Measurements from ENCODE around the gene CAPG.
"Not testable (repeated sequence)": the region's sequence is repeated elsewhere in the genome, so short reads cannot be mapped to it uniquely, and the experiment has no call there.

Gene CAPG

DNA sequence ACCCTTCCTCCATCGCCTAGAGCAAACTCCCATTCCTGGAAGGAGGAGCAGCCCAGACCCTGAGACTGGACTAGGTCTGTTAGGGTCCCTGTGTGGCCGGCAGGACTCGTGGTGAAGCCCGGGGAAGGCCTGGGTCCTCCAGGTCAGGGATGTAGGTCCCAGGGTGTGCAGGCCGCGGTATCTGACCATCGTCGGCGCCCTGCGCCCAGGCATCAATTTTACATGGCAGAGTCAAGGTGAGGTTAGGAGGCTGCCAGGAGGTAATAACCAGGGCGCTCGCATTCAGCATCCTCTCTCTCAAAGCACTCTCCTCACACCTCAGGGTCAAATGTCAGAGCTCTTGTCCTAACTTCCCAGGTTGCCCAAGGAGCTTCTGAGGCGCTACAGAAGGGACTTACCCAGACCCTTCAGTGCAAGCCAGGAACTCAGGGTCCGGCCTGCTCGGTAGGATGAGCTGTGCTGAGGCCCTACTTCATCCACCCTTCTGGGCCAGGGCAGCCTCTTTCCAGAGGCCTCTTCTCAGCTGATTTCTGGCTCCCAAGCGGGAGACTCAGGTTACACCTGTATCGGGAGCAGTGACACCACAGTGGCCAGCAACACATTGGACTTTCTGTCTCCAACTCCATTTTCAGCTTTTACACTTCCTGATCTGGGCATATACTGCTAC lies 9.0 kb upstream of the CAPG start:
- no peak for FAIRE-seq

GRCh38 chr2:85418132-85419008 lies 8.2 kb upstream of the CAPG start, which contains the start of gene SH2D6:
SH2D6 (plus strand) TSS chr2:85418714; CDS start chr2:85429466, 10,752 bp downstream.
- no peak for FAIRE-seq

DNA sequence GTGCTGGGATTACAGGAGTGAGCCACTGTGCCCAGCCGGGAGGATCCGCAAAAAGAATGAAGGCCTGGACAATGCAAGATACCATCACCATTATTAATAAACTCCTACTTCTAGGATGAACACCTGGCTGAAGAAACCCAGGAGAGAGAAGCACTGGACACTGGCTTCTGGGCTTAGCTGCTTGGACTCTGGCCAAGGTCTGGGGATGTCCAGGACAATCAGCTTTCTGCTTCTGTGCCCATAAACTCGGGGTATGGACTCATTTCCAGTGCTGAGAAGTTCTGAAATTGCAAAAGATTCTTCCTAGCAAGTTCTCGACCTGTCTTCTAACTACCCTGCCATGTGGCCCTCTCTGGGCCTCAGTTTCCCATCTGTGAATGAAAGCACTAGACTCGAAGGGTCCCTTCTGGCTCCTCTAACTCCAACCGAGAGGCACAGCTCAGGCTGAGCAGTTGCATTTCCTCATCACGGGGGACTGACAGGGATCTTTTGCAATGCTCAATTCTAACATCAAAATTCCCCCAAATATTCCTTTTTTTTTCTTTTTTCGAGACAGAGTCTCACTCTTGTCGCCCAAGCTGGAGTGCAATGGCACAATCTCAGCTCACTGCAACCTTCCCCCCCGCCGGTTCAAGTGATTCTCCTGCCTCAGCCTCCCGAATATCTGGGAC lies 5.9 kb upstream of the CAPG start:
- no peak for FAIRE-seq

DNA sequence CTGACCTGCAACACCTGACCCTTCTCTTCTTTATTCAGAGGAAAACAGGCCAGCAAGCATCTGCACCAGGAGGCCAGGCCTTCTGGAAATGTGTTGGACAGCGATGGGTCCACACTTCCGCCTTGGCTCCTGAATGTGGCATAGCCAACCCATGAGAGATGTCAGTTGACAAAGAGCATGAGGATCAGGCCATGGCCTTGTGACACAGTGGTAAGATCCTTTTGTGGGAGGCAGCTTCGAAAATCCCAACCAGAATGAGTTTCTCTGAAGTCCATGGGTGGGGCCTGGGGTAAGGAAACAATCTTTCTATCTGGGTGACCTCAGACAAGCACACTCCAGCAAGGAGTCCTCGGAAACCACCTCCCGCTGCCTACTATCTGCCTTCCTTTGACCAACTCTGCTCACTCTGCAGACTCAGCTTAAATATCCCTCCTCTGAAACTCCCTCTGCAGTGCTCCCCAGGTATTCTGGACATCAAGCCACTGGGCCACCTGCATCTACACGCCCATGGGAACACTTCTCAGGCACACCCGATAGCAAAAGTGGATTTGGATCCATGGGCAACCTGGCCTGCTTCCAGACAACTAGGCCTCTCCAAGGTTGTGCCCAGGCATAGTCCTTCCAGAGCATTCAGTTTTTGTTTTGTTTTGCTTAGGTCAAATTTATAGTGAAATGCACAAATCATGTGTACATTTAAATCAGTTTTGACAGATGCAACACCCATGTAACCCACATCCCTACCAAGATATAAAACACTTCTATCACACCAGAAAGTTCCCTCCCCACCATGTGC lies 4.8 kb upstream of the CAPG start:
- no peak for FAIRE-seq

GRCh38 chr2:85414421-85414759 lies 4.2 kb upstream of the CAPG start:
- not testable (repeated sequence) for FAIRE-seq

DNA sequence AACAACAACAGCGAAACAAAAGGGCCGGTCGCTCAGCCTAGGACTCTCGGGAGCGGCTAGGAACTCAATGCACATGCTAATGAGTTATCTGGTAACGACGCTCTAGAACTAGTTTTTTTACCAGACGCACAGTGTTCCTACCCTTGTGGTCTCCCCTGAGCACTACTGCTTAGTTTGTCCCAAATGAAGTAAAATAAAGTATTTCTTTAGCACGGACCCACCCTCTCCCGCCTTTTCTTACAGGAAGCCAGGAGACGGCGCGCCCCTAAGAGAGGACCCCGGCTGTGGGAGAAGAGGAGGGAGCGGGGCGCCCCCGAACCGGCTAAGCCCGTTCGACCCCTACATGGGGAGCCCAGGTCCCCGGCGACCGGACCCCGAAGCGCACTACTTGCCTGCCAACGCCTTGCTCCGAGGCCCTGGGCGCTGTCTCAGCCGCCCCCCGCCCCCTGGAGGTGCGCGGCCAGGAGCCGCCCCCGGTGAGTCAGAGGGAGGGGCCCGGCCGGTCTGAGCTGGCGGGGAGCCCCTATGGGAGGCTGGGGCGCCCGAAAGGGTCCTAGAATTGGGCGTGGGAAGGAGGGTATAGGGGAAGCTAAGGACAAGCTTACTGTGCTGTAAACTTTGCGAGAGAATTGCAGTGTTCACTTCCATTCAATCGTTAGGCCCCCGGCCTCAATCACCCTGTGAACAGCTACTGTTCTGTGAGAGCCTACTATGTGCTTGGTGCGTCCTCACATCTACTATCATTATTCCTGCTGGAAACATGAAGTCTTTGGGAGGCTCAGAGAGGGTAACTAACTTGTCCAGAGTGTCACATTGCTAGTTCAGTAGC lies 3.6 kb upstream of the CAPG start:
- no peak for FAIRE-seq

DNA sequence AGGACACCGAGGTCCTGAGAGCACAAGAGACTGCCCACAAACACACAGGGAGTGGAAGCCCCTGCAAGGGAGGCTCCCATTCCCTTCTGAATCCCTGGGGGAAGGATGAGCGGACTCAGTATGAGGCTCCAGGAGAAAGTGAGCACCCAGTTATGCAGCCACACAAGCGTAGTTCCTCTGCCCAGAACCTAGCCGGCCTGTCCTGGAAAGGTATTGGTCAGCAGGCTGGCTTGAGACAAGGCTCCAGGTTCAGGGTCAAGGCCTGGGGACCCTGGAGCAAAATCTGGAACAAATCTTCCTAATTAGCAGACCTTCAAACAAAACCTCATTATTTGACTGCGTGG lies 1.2 kb upstream of the CAPG start:
- no peak for FAIRE-seq

- FAIRE-seq: no peak
Measured at GRCh38 chr2:85410584-85411404, 628 bp upstream of the CAPG start.

DNA sequence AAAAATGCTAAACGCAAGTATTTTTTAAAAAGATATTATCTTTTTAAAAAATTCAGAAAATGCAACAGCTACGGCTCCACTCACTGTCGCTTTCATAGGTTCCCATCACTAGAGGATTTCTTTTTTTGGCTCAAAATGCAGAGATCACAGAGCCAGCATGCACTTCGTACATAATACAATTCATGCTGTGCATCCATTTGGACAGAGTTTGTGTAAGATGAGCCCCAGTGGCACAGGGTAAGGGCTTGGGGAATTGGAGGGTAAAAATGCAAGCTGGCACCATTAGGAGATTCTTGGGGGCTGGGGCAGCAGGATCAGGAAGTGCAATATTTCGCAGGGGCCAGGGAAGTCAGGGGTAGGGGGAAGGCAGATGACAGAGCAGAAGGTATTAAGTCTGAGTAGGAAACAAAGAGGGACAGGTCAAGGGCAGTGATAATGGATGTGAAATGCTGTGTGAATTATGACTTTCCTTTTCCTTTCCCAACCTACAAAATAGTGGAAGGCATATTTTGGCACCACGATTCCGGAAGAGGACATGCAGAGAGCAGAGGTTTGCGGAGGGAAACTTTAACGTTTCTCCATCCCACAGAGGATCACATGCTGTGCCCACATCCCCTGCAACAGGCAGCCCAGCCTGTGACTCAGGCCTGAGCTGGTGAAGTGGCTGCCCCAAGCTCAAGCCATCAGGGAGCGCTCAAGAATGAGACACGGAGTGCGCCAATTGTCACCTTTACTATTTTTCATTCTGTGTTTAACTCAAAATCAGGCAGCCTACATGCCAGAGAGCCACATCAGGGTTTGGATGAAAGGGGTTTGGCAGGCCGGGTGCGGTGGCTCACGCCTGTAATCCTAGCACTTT lies 4.7 kb downstream of the CAPG start:
- FAIRE-seq: no peak

- FAIRE-seq: no peak
Measured at GRCh38 chr2:85401844-85402243, 8.3 kb downstream of the CAPG start.

GRCh38 chr2:85401464-85401805 lies 8.7 kb downstream of the CAPG start:
- no peak for FAIRE-seq

GRCh38 chr2:85400541-85401463 lies 9.4 kb downstream of the CAPG start:
- FAIRE-seq: no peak

- FAIRE-seq: no peak
Measured at GRCh38 chr2:85400023-85400422, 10.1 kb downstream of the CAPG start.

- no peak for FAIRE-seq
Measured at GRCh38 chr2:85399183-85399455, 11.0 kb downstream of the CAPG start.

- no peak for FAIRE-seq
Measured at GRCh38 chr2:85398426-85399182, 11.6 kb downstream of the CAPG start.

DNA sequence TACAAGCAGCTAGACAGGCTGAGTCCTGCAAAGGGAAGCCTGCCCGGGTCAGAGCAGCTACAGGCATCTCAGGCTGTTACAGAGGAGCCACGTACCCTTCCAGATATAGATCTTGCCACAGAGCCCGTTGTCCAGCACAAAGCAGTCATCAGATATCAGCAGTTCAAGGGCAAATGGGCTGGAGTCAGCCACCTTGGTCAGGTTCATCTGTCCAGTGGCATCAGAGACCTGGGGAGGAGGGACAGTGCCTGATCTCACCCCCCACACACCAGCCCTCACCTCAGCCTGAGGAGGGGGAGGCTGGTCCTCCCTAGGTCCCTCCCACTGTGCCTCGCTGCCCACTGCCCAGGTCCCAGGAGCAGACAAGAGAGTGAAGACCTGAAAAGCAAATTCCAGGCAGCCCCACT lies 12.2 kb downstream of the CAPG start:
- FAIRE-seq: no peak

DNA sequence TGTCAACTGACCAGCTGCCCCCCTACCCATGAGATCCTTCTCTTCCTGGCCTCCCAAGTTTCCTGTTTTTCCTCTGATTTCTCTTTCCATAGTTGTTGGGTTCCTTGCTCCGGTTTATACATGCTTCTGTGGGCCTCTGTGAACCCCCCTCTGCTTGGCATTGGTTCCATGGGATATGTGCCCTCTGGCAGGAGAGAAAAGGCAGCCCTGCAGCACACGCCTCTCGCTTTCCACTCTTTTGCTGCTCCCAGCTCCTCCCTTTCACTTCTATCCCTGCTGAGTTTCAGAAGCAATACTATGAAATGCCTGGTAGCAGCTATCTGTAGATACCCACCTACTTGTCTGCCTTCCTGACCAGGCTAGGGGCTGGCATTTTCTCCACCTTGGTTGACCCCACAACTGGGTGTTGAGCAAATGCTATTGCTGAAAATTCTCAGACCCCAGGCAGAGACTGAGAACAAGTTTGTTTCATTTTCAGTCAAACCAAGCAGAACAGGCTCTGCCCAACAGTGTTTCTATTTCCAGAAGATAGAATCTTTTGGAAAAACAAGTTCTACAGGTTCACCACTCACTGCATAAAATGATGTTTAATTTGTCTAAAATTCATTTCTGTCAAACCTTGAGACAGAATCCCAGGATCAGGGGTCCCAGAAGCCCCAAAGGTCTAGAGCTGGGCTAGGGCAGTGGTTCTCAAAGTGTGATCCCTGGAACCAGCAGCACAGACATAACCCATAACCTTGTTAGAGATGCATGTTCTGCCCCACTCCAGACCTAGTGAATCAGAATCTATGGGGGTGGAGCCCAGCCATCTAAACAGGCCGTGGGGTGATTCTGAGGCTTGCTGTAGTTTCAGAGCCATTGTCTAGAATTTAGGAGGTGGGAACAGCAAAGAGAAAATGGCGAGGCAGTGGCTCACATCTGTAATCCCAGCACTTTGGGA lies 13.4 kb downstream of the CAPG start:
- FAIRE-seq: no peak
